Stimulated activated CD4-positive, alpha-beta T cell treated with anti-CD3 and anti-CD28 coated beads, TNF-alpha, amount 100 ng/mL, for 24 hours (primary cell): ENCODE measurements around the gene STH.

Source experiments
- DNase-seq, 3 experiments: peaks; one replicate each; pipeline ENCODE4 v3.0.0-alpha.2; 2020; ENCODE audit warnings: low read depth in 3 of 3

The STH gene

DNA sequence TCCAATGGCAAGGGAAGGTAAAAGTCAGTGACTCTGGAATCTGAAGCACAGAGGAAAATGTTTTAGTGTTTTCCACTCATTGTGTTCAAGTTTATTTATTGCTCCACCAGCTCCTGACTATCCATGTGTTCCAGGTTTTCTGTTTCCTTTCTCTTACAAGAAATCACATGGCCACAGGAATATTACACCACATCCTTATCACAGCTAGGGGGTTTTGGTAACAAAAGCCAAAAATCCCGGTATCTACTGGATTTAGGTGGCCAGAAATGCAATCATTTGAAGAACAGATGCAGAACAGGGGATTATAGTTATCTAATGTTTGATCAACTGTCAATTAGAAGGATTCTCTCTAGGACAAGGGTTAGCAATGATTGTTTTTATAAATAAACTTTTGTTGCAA lies 47.9 kb downstream of the STH start:
- DNase-seq: no peak

DNA sequence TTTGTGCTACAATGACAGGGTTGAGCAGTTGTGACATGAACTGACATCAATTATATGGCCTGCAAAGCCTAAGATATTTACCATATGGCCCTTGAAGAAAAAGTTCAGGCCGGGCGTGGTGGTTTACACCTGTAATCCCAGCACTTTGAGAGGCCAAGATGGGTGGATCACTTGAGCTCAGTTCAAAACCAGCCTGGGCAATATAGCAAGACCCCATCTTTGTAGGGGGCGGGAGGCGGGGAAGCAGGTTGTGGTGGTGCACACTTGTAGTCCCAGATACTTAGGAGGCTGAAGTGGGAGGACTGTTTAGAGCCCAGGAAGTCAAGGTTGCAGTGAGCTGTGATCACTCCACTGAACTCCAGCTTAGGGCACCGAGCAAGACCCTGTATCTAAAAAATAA lies 48.3 kb downstream of the STH start:
- no peak for DNase-seq

DNA sequence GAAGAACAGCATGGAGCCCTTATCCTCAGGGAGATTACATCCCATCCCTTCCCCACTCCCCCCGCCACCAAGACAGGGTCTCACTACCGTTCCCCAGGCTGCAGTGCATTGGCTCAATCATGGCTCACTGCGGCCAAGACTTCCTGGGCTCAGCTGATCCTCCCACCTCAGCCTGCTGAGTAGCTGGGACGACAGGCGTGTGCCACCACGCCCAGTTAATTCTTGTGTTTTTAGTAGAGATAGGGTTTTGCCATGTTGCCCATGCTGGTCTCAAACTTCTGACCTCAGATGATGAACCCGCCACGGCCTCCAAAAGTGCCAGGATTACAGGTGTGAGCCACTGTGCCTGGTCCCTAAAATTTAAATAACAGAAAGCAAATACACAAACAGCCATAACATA lies 48.8 kb downstream of the STH start:
- no peak for DNase-seq
